SU-DHL-6 (cell line): ENCODE measurements around the gene PAFAH1B1.
"Not testable (repeated sequence)": the region's sequence is repeated elsewhere in the genome, so short reads cannot be mapped to it uniquely, and the experiment has no call there.

Source experiments
- H2AFZ ChIP-seq: fragments of 200-600 bp; sonication (generic); 2 replicates; pipeline ENCODE4 v1.6.1; 2014; ENCODE audit warnings: low read depth, mild to moderate bottlenecking, moderate library complexity, mixed read lengths, antibody characterized with exemption, low read length; ENCODE audit not compliant: severe bottlenecking
- H3F3A ChIP-seq: fragments of 200-600 bp; shearing (Covaris generic); 2 replicates; pipeline ENCODE4 v1.6.0; 2016; ENCODE audit warnings: antibody characterized with exemption, mild to moderate bottlenecking; ENCODE audit not compliant: insufficient read depth
- H3K27ac ChIP-seq: fragments of 200-600 bp; sonication (generic); 2 replicates; pipeline ENCODE4 v1.5.1; 2016; ENCODE audit warnings: low read depth, mild to moderate bottlenecking, low read length, moderate library complexity, mixed read lengths
- H3K27me3 ChIP-seq: fragments of 200-600 bp; sonication (generic), shearing (Covaris generic); 2 replicates; pipeline ENCODE4 v1.6.0; 2014; ENCODE audit warnings: mild to moderate bottlenecking, low read length
- H3K36me3 ChIP-seq: fragments of 200-600 bp; sonication (generic); 2 replicates; pipeline ENCODE4 v1.6.1; 2014; ENCODE audit warnings: mild to moderate bottlenecking, low read length, mixed read lengths
- H3K4me2 ChIP-seq: fragments of 300-600, 200-600 bp; shearing (Covaris generic), sonication (generic); 2 replicates; pipeline ENCODE4 v1.6.0; 2014; ENCODE audit warnings: low read length, low read depth, mild to moderate bottlenecking; ENCODE audit not compliant: poor library complexity, severe bottlenecking
- H3K4me3 ChIP-seq: fragments of 200-600 bp; sonication (generic); 2 replicates; pipeline ENCODE4 v1.5.1; 2014; ENCODE audit warnings: antibody characterized with exemption, low read length, mild to moderate bottlenecking, mixed read lengths; ENCODE audit not compliant: insufficient read depth, poor library complexity, severe bottlenecking
- H3K79me2 ChIP-seq: fragments of 200-600 bp; sonication (generic); 2 replicates; pipeline ENCODE4 v1.6.1; 2014; ENCODE audit warnings: mild to moderate bottlenecking, low read length, moderate library complexity; ENCODE audit not compliant: insufficient read depth
- H3K9ac ChIP-seq: fragments of 200-600 bp; sonication (generic); 2 replicates; pipeline ENCODE4 v1.7.0; 2014; ENCODE audit warnings: mild to moderate bottlenecking, low read length
- H3K9me2 ChIP-seq: fragments of 200-600 bp; sonication (generic); replicated peaks from 2 replicates; pipeline ENCODE4 v1.6.1; 2014; ENCODE audit warnings: low read length; ENCODE audit not compliant: insufficient read depth
- H3K9me3 ChIP-seq: fragments of 200-600 bp; sonication (generic); 2 replicates; pipeline ENCODE4 v1.6.1; 2014; ENCODE audit warnings: low read length, mixed read lengths; ENCODE audit not compliant: insufficient read depth
- H4K20me1 ChIP-seq: fragments of 200-600 bp; sonication (generic); 2 replicates; pipeline ENCODE4 v1.6.1; 2014; ENCODE audit warnings: low read depth, mild to moderate bottlenecking, antibody characterized with exemption, low read length, moderate library complexity, mixed read lengths
- CTCF ChIP-seq: fragments of 200-600 bp; sonication (generic); IDR thresholded peaks from one replicate; pipeline ENCODE4 v1.5.1; 2017; ENCODE audit warnings: antibody characterized with exemption, mild to moderate bottlenecking, low read length, moderate library complexity; ENCODE audit not compliant: insufficient read depth, poor library complexity, severe bottlenecking
- EZH2phosphoT487 ChIP-seq: fragments of 200-600 bp; sonication (generic), shearing (Covaris generic); conservative IDR thresholded peaks from 2 replicates; pipeline ENCODE4 v1.6.1; 2018; ENCODE audit warnings: mild to moderate bottlenecking, antibody characterized with exemption, low read length, moderate library complexity, mixed read lengths

The PAFAH1B1 gene

DNA sequence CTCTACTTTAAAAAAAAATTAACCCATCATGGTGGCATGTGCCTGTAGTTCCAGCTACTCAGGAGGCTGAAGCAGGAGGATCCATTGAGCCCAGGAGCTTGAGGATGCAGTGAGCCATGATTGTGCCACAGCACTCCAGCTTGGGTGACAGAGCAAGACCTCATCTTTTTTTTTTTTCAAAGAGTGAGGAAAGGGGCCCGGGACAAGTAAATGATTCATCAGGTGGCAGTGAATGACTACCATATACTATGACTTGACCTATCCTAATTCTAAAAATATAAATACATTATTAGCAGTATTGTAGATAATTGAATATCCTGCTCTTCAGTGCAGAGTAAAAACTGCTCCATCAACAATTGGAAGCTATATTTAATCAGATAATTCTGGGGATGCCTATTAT lies 62.8 kb downstream of the PAFAH1B1 start:
- H3K4me2 ChIP-seq, result no peak overlapping the region
- H3K36me3 ChIP-seq, result peaks cover 12% of the 10 kb centered on the region; the same call in 1 of the 2 replicates
- no peaks in the 10 kb centered on the region for H3K27me3 ChIP-seq
- H2AFZ ChIP-seq, result no peak overlapping the region
- H3K9me3 ChIP-seq, result no peaks in the 10 kb centered on the region
- H4K20me1 ChIP-seq, result peaks cover 13% of the 10 kb centered on the region
- no peaks in the 10 kb centered on the region for H3K9me2 ChIP-seq
- 0 out of 2 replicates have a peak, but pooled peaks cover 5% of the 10 kb centered on the region for H3F3A ChIP-seq
- H3K4me3 ChIP-seq, result no peak overlapping the region
- no peak overlapping the region for H3K27ac ChIP-seq
- H3K9ac ChIP-seq, result no peak overlapping the region
- H3K79me2 ChIP-seq, result peaks cover 95% of the 10 kb centered on the region
- TF ChIP-seq EZH2phosphoT487, result no peak
- no peak for TF ChIP-seq CTCF

- not testable (repeated sequence) for H3K36me3 ChIP-seq, H3K9ac ChIP-seq, H3K9me2 ChIP-seq, H3K4me2 ChIP-seq, H2AFZ ChIP-seq, H3K4me3 ChIP-seq, H3K27me3 ChIP-seq, H3K27ac ChIP-seq, H3F3A ChIP-seq, H3K9me3 ChIP-seq
- Histone ChIP-seq H4K20me1 (peaks cover 13% of the 10 kb centered on the region), H3K79me2 (peaks cover 100% of the 10 kb centered on the region)
Observed at GRCh38 chr17:2659337-2659736, 65.9 kb downstream of the PAFAH1B1 start.

- not testable (repeated sequence) for H2AFZ ChIP-seq, H3K4me2 ChIP-seq, H3K4me3 ChIP-seq, H3K36me3 ChIP-seq, H3K9me3 ChIP-seq, H3F3A ChIP-seq, H3K27me3 ChIP-seq, H3K9ac ChIP-seq, H3K9me2 ChIP-seq, H3K27ac ChIP-seq
- Histone ChIP-seq H3K79me2 (peaks cover 100% of the 10 kb centered on the region), H4K20me1 (peaks cover 13% of the 10 kb centered on the region)
Observed at GRCh38 chr17:2660410-2660809, 67.0 kb downstream of the PAFAH1B1 start.

GRCh38 chr17:2672026-2672425 lies 78.6 kb downstream of the PAFAH1B1 start:
- Histone ChIP-seq H3K4me3 (no peak overlapping the region), H3K36me3 (peaks cover 46% of the 10 kb centered on the region), H3K27me3 (no peaks in the 10 kb centered on the region), H3K4me2 (no peak overlapping the region), H3K9me3 (no peaks in the 10 kb centered on the region), H3K9ac (no peak overlapping the region), H2AFZ (no peak overlapping the region), H3K9me2 (no peaks in the 10 kb centered on the region), H4K20me1 (no peaks in the 10 kb centered on the region), H3K79me2 (peaks cover 8% of the 10 kb centered on the region; the same call in 1 of the 2 replicates), H3F3A (peaks cover 18% of the 10 kb centered on the region), H3K27ac (no peak overlapping the region)
- TF ChIP-seq CTCF (no peak), EZH2phosphoT487 (no peak)

GRCh38 chr17:2679247-2679646 lies 85.8 kb downstream of the PAFAH1B1 start:
- peaks cover 50% of the 10 kb centered on the region for H3K36me3 ChIP-seq
- H3K4me3 ChIP-seq, H3K79me2 ChIP-seq, H4K20me1 ChIP-seq, H3K4me2 ChIP-seq, H3K27me3 ChIP-seq, H3K9me2 ChIP-seq, H3K27ac ChIP-seq, H2AFZ ChIP-seq, H3K9ac ChIP-seq, H3K9me3 ChIP-seq: not testable (repeated sequence)
- peaks cover 10% of the 10 kb centered on the region for H3F3A ChIP-seq
